ENCODE results near the gene CFAP157. TPM values are rescaled to one million over a fixed set of nuclear protein-coding genes. Genes with fewer than 3 reads are reported as not detected.

CFAP157 gene
- not detected for total RNA-seq

DNA sequence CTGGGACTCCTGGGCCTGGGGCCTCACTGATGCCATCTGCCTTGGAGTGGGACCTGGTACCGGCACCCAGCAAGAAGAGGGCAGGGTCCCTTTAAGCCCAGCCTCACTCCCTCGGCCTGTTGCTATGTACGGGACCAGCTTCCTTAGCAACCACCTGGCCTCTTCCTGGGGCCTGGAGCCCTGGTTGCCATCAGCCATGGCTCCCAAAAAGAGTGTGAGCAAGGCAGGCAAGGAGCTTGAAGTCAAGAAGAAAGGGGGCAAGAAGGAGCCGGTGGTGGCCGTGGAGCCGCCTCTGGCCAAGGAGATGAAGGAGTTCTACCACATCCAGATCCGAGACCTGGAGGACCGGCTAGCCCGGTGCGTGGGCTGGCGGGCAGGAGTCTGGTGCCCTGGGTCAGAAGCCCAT lies at the start of gene CFAP157:
Gene CFAP157 (plus strand): TSS at position 153 of the 406 bp plus-strand sequence. CDS start 44 bp downstream, at position 197.
- H3K4me3 Mint-ChIP-seq: no peak within 1 kb of the TSS

DNA sequence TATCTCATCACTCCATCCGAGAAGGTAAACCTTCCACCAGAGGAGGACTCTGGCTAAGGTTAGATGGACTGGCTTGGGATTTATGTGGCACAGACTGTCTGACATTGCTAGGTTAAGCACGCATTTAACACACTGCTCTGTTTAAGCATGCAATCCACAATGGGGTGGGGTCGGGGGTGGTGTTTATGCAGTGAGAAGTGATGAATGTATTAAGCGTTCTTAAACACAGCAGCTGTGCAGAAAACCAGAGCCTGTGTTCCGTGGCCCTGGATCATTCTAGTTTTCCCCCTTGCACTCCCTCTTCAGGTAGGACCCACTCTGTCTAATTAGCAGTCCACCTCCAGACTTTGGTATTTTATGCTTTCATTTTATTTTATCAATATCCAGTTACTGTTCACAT lies 48.4 kb upstream of the CFAP157 start:
- Mint-ChIP-seq H3K4me1 (no peaks in the 10 kb centered on the region), H3K4me3 (no peak overlapping the region), H3K36me3 (peaks cover 2% of the 10 kb centered on the region), H3K27me3 (no peaks in the 10 kb centered on the region), H3K27ac (no peak overlapping the region), H3K9me3 (ENCODE audit: low read depth) (no peaks in the 10 kb centered on the region)
- CTCF ChIA-PET: no interaction called here
- no peak for DNase-seq
- no peak for ATAC-seq

More for the DNA sequence above, at the start of gene CFAP157:
- Mint-ChIP-seq H3K27me3 (no peaks in the 10 kb centered on the region), H3K27ac (peak within 1 kb of the TSS; percentile 70), H3K36me3 (no peaks in the 10 kb centered on the region), H3K9me3 (ENCODE audit: low read depth) (no peaks in the 10 kb centered on the region), H3K4me1 (peaks cover 36% of the 10 kb centered on the region)
- no peak for ATAC-seq
- CTCF ChIA-PET: interaction anchor here (0.9 to 4.6 kb wide), 3 partner anchors 26 to 214 kb away, joined by 3 to 28 read pairs (median 3); partner anchors contain the start of gene TOR2A
- DNase-seq: no peak

DNA sequence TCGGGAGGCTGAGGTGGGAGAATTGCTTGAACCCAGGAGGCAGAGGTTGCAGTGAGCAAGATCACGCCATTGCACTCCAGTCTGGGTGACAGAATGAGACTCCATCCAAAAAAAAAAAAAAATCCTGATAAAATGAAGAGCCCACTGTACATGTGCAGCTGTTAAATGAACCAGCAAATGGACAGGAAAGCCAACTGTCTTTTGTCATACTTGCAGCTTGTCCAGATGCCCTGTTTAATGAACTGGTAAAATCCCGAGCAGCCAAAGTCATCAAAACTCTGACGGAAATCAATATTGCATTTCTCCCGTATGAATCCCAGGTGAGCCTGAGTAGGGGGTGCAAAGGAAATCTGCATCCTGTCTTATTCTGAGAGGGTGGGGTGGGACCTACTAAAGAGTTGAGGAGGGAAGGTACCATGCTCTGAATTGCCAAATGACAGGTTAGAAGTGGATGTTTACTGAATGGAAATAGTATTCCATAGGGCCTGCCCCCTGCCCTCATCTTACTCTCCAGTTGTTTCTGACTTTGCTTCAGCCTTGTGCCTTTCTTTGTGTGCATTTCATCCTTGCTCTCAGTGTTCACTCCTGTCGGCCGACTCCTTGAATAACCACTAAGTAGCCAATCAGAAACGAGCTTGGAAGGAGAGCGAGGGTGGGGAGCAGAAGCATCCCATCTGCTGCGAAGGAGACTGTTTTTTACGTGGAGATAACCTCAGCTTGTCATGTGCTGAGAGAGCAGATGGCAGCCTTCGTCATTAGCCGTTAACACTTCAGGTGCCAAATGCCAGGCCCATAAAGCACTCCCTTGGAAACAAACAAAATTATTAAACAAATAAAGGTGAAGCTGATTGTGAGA lies 45.7 kb upstream of the CFAP157 start:
- no peaks in the 10 kb centered on the region for H3K4me1 Mint-ChIP-seq

DNA sequence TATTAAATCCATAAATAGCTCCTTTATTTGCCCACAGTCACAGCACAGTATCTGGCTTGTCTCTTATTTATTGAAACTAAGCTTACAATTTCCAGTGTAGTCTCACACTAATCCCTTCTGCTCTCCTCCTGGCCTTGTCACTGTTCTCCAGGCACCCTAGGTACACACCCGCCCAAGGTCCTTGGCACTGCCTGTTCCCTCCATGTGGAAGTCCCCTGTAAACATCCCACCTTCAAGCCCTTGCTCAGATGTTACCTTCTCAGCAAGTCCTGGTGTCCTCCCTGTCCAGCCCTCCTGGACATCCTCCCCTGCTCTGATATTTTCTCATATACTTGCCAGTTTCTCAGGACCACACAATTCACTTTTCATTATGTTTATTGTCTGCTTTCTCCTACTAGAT lies 44.2 kb upstream of the CFAP157 start:
- no peak overlapping the region for H3K4me3 Mint-ChIP-seq
- no peaks in the 10 kb centered on the region for H3K9me3 Mint-ChIP-seq (ENCODE audit: low read depth)
- DNase-seq: no peak
- no peak for ATAC-seq
- H3K4me1 Mint-ChIP-seq: no peaks in the 10 kb centered on the region
- CTCF ChIA-PET: interaction anchor here (1.5 kb wide), 1 partner anchor 72 kb away, joined by 4 read pairs; the partner anchor contains the start of gene TOR2A
- H3K27ac Mint-ChIP-seq: no peak overlapping the region
- no peaks in the 10 kb centered on the region for H3K27me3 Mint-ChIP-seq
- peaks cover 2% of the 10 kb centered on the region for H3K36me3 Mint-ChIP-seq

More for the DNA sequence above, 45.7 kb upstream of the CFAP157 start:
- ATAC-seq (no peak), DNase-seq (no peak)
- no peak overlapping the region for H3K4me3 Mint-ChIP-seq
- H3K27ac Mint-ChIP-seq: no peak overlapping the region
- no peaks in the 10 kb centered on the region for H3K27me3 Mint-ChIP-seq
- peaks cover 2% of the 10 kb centered on the region for H3K36me3 Mint-ChIP-seq
- no peaks in the 10 kb centered on the region for H3K9me3 Mint-ChIP-seq (ENCODE audit: low read depth)
- CTCF ChIA-PET: interaction anchor here (1.1 to 1.5 kb wide), 2 partner anchors 73 to 76 kb away, joined by 3 to 4 read pairs; partner anchors contain the start of gene TOR2A

DNA sequence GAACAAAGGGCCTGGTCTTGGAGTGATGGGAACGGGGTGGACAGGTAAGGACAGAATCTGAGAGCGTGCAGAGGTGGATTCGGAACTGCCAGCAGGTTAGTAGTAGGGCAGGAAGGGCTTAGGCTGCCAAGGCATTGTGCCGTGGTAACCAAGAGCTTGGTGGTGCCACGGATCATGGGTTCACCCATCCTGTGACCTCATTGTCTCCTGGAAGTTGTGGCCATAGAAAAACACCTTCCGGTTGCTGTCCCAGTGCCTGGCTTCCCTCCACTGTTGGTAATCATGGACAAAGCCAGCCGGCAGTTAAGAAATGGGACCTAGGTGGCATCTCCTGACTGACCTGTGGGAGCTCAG lies 42.5 kb upstream of the CFAP157 start:
- H3K4me3 Mint-ChIP-seq: no peak overlapping the region
- no peaks in the 10 kb centered on the region for H3K27me3 Mint-ChIP-seq
- H3K27ac Mint-ChIP-seq: no peak overlapping the region
- no peaks in the 10 kb centered on the region for H3K4me1 Mint-ChIP-seq
- CTCF ChIA-PET: interaction anchor here (0.6 to 1.5 kb wide), 3 partner anchors 28 to 70 kb away, joined by 3 read pairs; no protein-coding TSS in a partner anchor
- no peaks in the 10 kb centered on the region for H3K9me3 Mint-ChIP-seq (ENCODE audit: low read depth)
- peaks cover 2% of the 10 kb centered on the region for H3K36me3 Mint-ChIP-seq
- no peak for DNase-seq
- no peak for ATAC-seq

DNA sequence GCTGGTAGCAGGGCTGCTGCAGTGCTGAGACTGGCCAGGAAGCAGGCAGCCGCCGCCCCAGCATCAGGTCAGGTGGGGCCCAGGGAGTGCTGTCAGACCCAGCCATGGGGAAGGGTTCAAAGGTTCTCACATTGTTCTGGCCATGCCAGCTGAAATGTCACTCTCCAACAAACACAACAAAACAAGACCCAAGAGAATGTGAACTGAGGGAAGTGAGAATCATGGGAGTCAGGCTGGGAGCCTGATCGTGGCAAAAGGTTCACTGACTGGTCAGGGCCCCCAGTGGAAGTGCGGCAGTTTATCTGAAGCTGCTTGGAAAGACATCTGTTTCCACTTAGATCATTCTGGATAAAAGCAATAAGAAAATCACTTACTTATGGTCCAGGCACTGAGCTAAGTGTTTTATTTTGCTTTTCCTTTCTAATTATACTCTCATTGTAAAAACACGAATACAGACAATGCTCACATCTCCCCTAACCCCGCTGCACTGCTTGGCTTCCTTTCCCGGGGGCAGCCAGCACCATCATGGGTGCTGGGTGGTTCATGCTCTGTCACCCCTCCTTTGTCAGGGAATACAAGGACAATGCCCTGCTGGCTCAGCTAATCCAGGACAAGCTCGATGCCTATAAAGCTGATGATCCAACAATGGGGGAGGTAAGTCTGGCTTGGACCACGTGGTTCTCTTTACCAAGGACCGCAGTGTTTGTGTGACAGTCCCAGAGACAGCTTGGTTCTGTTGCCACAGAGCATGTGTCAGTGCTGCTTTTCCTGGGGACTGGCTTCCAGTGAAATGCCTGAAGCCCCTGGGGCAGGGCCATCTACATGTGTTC lies 41.9 kb upstream of the CFAP157 start:
- ATAC-seq (no peak), DNase-seq (no peak)
- Mint-ChIP-seq H3K27me3 (no peaks in the 10 kb centered on the region), H3K9me3 (ENCODE audit: low read depth) (no peaks in the 10 kb centered on the region), H3K4me3 (no peak overlapping the region), H3K27ac (no peak overlapping the region), H3K4me1 (no peaks in the 10 kb centered on the region), H3K36me3 (peaks cover 2% of the 10 kb centered on the region)
- CTCF ChIA-PET: interaction anchor here (0.6 to 1.5 kb wide), 4 partner anchors 17 to 70 kb away, joined by 3 read pairs; no protein-coding TSS in a partner anchor

DNA sequence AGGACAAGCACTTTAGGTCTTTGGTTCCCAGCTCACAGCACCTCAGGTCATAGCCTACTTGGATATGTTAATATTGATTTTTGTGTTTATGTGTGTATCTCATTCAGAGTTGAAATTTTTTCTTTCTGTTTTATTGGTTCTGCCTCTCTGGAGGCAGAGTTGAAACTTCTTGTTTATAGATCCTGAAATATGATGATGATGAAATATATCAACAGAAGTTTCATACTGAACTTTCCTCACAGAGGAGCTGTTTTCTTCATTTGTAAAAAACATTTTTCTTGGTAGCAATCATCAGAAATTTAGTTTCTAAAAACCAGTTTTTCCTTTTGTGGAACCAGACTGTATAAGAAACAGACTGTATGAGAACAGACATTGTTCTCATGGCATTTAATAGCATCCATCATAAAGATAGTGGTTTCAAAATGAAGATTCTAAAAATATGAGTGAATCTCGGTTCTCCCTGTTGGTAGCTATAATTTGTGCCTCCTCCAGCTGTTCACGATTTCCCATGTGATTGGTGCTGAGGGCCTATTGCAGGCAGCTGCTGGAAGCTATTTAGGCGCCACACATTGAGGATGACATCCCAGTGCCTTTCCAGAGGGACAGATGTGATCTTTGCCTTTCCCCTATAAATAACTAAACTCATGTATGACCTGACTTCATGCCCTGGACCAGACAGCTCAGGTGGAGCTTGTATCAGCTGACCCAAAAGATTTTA lies 39.5 kb upstream of the CFAP157 start:
- CTCF ChIA-PET: interaction anchor here (1.0 kb wide), 1 partner anchor 254 kb away, joined by 3 read pairs; no protein-coding TSS in a partner anchor
- DNase-seq (no peak), ATAC-seq (no peak)
- H3K36me3 Mint-ChIP-seq: peaks cover 2% of the 10 kb centered on the region
- no peaks in the 10 kb centered on the region for H3K4me1 Mint-ChIP-seq
- no peak overlapping the region for H3K27ac Mint-ChIP-seq
- H3K4me3 Mint-ChIP-seq: no peak overlapping the region
- H3K27me3 Mint-ChIP-seq: no peaks in the 10 kb centered on the region
- no peaks in the 10 kb centered on the region for H3K9me3 Mint-ChIP-seq (ENCODE audit: low read depth)

DNA sequence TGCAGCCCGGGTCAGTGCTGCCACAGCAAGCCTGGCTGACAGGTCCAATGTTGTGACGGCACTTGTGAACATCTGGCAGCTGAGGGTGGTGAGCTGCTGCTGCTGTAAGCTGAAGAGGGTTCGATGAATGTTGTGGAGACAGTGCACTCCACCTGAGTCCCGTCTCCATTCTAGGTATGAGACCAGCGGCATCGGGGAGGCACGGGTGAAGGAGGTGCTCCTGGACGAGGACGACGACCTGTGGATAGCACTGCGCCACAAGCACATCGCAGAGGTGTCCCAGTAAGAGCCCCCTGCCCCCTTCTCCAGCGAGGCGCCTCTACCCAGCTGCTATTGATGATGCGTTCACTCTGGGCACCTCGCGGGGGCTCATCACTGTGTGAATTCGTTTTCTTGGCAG lies 38.9 kb upstream of the CFAP157 start:
- Mint-ChIP-seq H3K27ac (no peak overlapping the region), H3K4me3 (no peak overlapping the region), H3K9me3 (ENCODE audit: low read depth) (no peaks in the 10 kb centered on the region), H3K4me1 (no peaks in the 10 kb centered on the region), H3K27me3 (no peaks in the 10 kb centered on the region), H3K36me3 (no peaks in the 10 kb centered on the region)
- no peak for ATAC-seq
- no peak for DNase-seq
- CTCF ChIA-PET: no interaction called here

DNA sequence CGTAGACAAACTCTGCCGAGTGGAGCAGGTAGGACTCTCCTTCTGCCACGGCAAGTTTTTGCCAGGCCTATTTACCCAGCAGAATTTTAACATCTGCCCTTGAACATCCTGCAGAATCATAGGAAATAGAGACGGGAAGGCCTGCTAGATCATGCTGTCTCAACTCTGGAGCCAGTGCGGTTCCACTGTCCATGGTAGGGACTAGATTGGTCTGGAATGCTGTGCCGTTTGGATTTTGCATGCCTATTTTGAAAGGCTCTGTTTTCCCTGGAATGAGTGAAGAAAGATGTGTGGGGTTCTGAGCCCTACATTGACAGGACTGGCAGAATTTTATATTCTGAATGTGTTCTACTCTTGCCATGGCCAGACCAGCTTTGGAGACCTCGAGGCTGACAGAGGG lies 33.6 kb upstream of the CFAP157 start:
- ATAC-seq (no peak), DNase-seq (no peak)
- H3K4me1 Mint-ChIP-seq: no peaks in the 10 kb centered on the region
- no peak overlapping the region for H3K27ac Mint-ChIP-seq
- H3K36me3 Mint-ChIP-seq: no peaks in the 10 kb centered on the region
- H3K27me3 Mint-ChIP-seq: no peaks in the 10 kb centered on the region
- no peaks in the 10 kb centered on the region for H3K9me3 Mint-ChIP-seq (ENCODE audit: low read depth)
- H3K4me3 Mint-ChIP-seq: no peak overlapping the region
- CTCF ChIA-PET: no interaction called here

DNA sequence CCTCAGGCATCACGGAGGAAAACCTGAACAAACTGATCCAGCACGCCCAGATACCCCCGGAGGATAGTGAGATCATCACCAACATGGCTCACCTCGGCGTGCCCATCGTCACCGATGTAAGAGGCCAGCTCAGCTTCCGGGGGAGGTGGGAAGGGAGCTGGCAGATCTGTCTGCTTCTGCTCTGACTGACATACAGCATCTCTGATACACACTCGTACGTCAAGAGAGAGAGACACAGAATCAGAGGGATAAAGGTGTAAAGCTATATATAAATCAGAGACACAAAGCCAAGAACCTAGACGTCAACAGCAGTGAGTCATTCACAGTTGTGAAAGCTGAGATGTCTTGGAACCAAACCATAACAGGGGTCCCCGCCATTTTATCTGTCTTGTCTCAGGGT lies 30.1 kb upstream of the CFAP157 start:
- Mint-ChIP-seq H3K27ac (no peak overlapping the region), H3K4me1 (no peaks in the 10 kb centered on the region), H3K36me3 (no peaks in the 10 kb centered on the region), H3K4me3 (no peak overlapping the region), H3K9me3 (ENCODE audit: low read depth) (no peaks in the 10 kb centered on the region), H3K27me3 (no peaks in the 10 kb centered on the region)
- CTCF ChIA-PET: interaction anchor here (0.8 to 1.5 kb wide), 2 partner anchors 151 to 245 kb away, joined by 3 read pairs; no protein-coding TSS in a partner anchor
- no peak for DNase-seq
- no peak for ATAC-seq

DNA sequence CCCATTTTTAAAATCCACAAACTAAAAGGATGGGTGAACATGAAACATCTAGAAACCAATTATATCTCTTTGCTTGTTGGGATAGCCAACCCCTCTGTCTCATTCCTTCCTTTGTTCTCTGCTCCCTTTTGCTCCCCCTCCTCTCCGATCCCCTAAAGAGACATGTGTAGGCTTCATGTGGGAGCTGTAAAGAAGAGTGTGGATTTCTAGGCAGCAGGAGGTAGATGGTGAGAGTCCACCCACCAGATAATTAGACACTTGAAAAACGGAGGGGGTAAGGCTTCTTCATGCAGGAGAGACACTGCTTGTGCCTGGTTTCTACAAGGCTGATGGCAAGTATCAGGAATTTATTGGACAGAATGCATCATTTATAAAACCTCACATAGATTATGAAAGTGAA lies 27.3 kb upstream of the CFAP157 start:
- no peaks in the 10 kb centered on the region for H3K9me3 Mint-ChIP-seq (ENCODE audit: low read depth)
- H3K36me3 Mint-ChIP-seq: no peaks in the 10 kb centered on the region
- H3K4me3 Mint-ChIP-seq: no peak overlapping the region
- CTCF ChIA-PET: interaction anchor here (1.6 kb wide), 1 partner anchor 26 kb away, joined by 3 read pairs; no protein-coding TSS in a partner anchor
- ATAC-seq (no peak), DNase-seq (no peak)
- no peak overlapping the region for H3K27ac Mint-ChIP-seq
- H3K27me3 Mint-ChIP-seq: no peaks in the 10 kb centered on the region
- H3K4me1 Mint-ChIP-seq: no peaks in the 10 kb centered on the region

DNA sequence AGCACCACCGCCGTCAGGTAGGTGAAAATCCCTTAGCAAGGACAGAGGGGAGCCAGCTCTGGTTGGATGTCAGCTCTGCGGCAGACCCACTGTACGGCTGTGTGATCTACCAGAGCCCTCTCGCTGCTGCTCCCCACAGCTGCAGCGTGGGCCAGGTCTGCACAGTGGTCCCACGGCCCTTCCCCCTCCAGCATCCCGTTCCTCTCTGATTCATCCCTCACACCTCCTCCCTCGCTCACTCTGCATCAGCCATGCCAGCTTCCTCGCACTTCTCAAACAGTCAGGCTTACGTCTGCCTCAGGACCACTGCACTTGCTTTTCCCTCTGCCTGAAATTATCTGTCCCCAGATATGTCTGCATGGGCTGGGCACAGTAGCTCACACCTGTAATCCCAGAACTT lies 26.6 kb upstream of the CFAP157 start:
- H3K27me3 Mint-ChIP-seq: no peaks in the 10 kb centered on the region
- no peak overlapping the region for H3K27ac Mint-ChIP-seq
- CTCF ChIA-PET: interaction anchor here (0.6 to 1.6 kb wide), 2 partner anchors 24 to 25 kb away, joined by 3 read pairs; no protein-coding TSS in a partner anchor
- H3K4me1 Mint-ChIP-seq: no peaks in the 10 kb centered on the region
- no peak overlapping the region for H3K4me3 Mint-ChIP-seq
- no peaks in the 10 kb centered on the region for H3K9me3 Mint-ChIP-seq (ENCODE audit: low read depth)
- DNase-seq (no peak), ATAC-seq (no peak)
- H3K36me3 Mint-ChIP-seq: no peaks in the 10 kb centered on the region

DNA sequence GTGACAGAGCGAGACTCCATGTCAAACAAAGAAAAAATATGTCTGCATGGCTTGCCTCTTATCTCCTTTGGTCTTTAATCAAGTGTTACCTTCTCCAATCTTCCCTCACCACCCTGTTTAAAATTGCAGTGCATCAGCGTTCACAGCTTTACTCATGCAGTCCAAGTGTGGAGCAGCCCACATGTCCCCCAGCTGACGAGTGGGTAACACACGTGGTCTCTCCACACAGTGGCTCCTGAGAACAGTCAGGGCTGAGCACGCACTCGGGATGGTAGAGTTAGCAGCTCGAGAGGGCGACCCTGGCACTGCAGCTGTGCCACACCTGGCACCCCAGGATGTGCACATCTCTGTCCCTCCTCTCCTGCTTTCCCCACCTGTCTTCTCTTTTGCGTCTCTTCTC lies 25.9 kb upstream of the CFAP157 start:
- Mint-ChIP-seq H3K4me1 (no peaks in the 10 kb centered on the region), H3K9me3 (ENCODE audit: low read depth) (no peaks in the 10 kb centered on the region), H3K27ac (no peak overlapping the region), H3K36me3 (no peaks in the 10 kb centered on the region), H3K27me3 (no peaks in the 10 kb centered on the region), H3K4me3 (no peak overlapping the region)
- no peak for ATAC-seq
- no peak for DNase-seq
- CTCF ChIA-PET: interaction anchor here (0.6 to 1.6 kb wide), 4 partner anchors 23 to 132 kb away, joined by 3 read pairs; partner anchors contain the start of gene PTRH1
